PC-3 (cell line): ENCODE results near the gene TENM4. TPM values are rescaled to one million over a fixed set of nuclear protein-coding genes. Genes with fewer than 3 reads are reported as not detected.

Experiments
- ATAC-seq: fragments of 200-7000 bp; cut with Tn5 transposase; 2 replicates; pipeline ENCODE4 v1.9.1; 2020; ENCODE audit warnings: mild to moderate bottlenecking, moderate library complexity
- BruUV-seq: library from RNA; stranded (reverse); fragments of 400-500 nt; replicated peaks from 2 replicates; lab custom pipeline; 2021; lab: Mats Ljungman, UMichigan
- CTCF ChIA-PET: fragments of 300-600 bp; sonication (Branson Sonifier 250); formaldehyde crosslinking; loops from one replicate; lab custom pipeline; 2022; ENCODE audit warnings: antibody characterized with exemption; lab: Charles Lee
- POLR2A ChIA-PET: fragments of 300-600 bp; sonication (Branson Sonifier 250); formaldehyde crosslinking; loops from one replicate; lab custom pipeline; 2022; ENCODE audit warnings: antibody characterized with exemption; ENCODE audit not compliant: unreplicated experiment; lab: Charles Lee
- DNase-seq: peaks from one replicate; pipeline ENCODE4 v3.0.0-alpha.2; 2015
- H2AFZ ChIP-seq: fragments of 300-600 bp; sonication (generic); 2 replicates; pipeline ENCODE4 v1.6.0; 2016; ENCODE audit warnings: antibody characterized with exemption, low read length
- H3F3A ChIP-seq: fragments of 300-600 bp; sonication (generic); one replicate; pipeline ENCODE4 v1.6.0; 2017; ENCODE audit warnings: antibody characterized with exemption, low read length, control low read depth, mild to moderate bottlenecking; ENCODE audit not compliant: unreplicated experiment
- H3K27ac ChIP-seq: fragments of 300-600 bp; sonication (generic); 2 replicates; pipeline ENCODE4 v1.5.1; 2016; ENCODE audit warnings: mild to moderate bottlenecking, low read length
- H3K27me3 ChIP-seq: fragments of 300-600 bp; sonication (generic); 2 replicates; pipeline ENCODE4 v1.6.1; 2016; ENCODE audit warnings: low read length, mixed read lengths
- H3K36me3 ChIP-seq: fragments of 300-600 bp; sonication (generic); 2 replicates; pipeline ENCODE4 v1.6.1; 2016; ENCODE audit warnings: low read depth, mixed run types, low read length, mixed read lengths
- H3K4me1 ChIP-seq: fragments of 300-600 bp; sonication (generic); 2 replicates; pipeline ENCODE4 v1.5.1; 2016; ENCODE audit warnings: low read length; ENCODE audit not compliant: insufficient read depth
- H3K4me2 ChIP-seq: fragments of 300-600 bp; sonication (generic); 2 replicates; pipeline ENCODE4 v1.6.0; 2016; ENCODE audit warnings: low read length
- H3K4me3 ChIP-seq: fragments of 300-600 bp; sonication (generic); 2 replicates; pipeline ENCODE4 v1.5.1; 2016; ENCODE audit warnings: mild to moderate bottlenecking, low read length, mixed read lengths
- H3K79me2 ChIP-seq: fragments of 300-600 bp; sonication (generic); 2 replicates; pipeline ENCODE4 v1.6.1; 2017; ENCODE audit warnings: low read length, mixed read lengths
- H3K9ac ChIP-seq: fragments of 300-600 bp; sonication (generic); 2 replicates; pipeline ENCODE4 v1.6.0; 2016; ENCODE audit warnings: mild to moderate bottlenecking, low read length
- H3K9me2 ChIP-seq: fragments of 300-600 bp; sonication (generic); replicated peaks from 2 replicates; pipeline ENCODE4 v1.6.1; 2016; ENCODE audit warnings: mixed run types, low read length, mixed read lengths
- H3K9me3 ChIP-seq: fragments of 300-600 bp; sonication (generic); 2 replicates; pipeline ENCODE4 v1.6.1; 2016; ENCODE audit warnings: low read length, mixed read lengths
- H4K20me1 ChIP-seq: fragments of 300-600 bp; sonication (generic); 2 replicates; pipeline ENCODE4 v1.6.1; 2016; ENCODE audit warnings: low read length, mixed read lengths
- EZH2 ChIP-seq: fragments of 300-600 bp; sonication (generic); IDR thresholded peaks from one replicate; pipeline ENCODE4 v1.6.1; 2017; ENCODE audit warnings: antibody characterized with exemption, mild to moderate bottlenecking, low read length; ENCODE audit not compliant: unreplicated experiment
- EZH2phosphoT487 ChIP-seq: fragments of 300-600 bp; sonication (generic); IDR thresholded peaks from 2 replicates; pipeline ENCODE4 v1.6.1; 2018; ENCODE audit warnings: mild to moderate bottlenecking, antibody characterized with exemption, low read length, borderline replicate concordance
- intact Hi-C: fragments of 100-400 bp; cut with micrococcal nuclease; formaldehyde crosslinking; loops from 2 replicates; pipeline ENCODE4 v1.9.0; 2023
- total RNA-seq: library from RNA; depleted of rRNA; stranded (reverse); fragments of >200 nt; gene quantifications from 2 replicates; pipeline ENCODE4 v1.2.3, GENCODE V29; 2014
- TF ChIP-seq, protein P1 (sequence below): fragments of 300-600 bp; sonication (generic); conservative IDR thresholded peaks from 2 replicates; pipeline ENCODE4 v1.5.1; 2017; ENCODE audit warnings: antibody characterized with exemption, low read depth, mild to moderate bottlenecking, low read length

Gene TENM4
- total RNA-seq, 1 experiment from 2014 or later: 19.7 TPM

GRCh38 chr11:78996007-78996406, 444.8 kb downstream of the TENM4 start:
- POLR2A ChIA-PET: no interaction called here

GRCh38 chr11:78995171-78995570, 445.7 kb downstream of the TENM4 start:
- H3K4me1 ChIP-seq: no peaks in the 10 kb centered on the region
- no peak for DNase-seq
- no peak overlapping the region for H3K4me2 ChIP-seq
- CTCF ChIA-PET: no interaction called here
- TF ChIP-seq, protein P1, sequence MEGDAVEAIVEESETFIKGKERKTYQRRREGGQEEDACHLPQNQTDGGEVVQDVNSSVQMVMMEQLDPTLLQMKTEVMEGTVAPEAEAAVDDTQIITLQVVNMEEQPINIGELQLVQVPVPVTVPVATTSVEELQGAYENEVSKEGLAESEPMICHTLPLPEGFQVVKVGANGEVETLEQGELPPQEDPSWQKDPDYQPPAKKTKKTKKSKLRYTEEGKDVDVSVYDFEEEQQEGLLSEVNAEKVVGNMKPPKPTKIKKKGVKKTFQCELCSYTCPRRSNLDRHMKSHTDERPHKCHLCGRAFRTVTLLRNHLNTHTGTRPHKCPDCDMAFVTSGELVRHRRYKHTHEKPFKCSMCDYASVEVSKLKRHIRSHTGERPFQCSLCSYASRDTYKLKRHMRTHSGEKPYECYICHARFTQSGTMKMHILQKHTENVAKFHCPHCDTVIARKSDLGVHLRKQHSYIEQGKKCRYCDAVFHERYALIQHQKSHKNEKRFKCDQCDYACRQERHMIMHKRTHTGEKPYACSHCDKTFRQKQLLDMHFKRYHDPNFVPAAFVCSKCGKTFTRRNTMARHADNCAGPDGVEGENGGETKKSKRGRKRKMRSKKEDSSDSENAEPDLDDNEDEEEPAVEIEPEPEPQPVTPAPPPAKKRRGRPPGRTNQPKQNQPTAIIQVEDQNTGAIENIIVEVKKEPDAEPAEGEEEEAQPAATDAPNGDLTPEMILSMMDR: no peak
- TF ChIP-seq EZH2: no peak
- H2AFZ ChIP-seq: no peak overlapping the region
- POLR2A ChIA-PET: no interaction called here
- H3K27ac ChIP-seq: no peak overlapping the region
- no peak overlapping the region for H3K4me3 ChIP-seq
- H3K36me3 ChIP-seq: no peaks in the 10 kb centered on the region
- peaks cover 4% of the 10 kb centered on the region; the same call in 1 of the 2 replicates for H3K9me3 ChIP-seq
- ATAC-seq: no peak
- no peaks in the 10 kb centered on the region for H3K79me2 ChIP-seq
- H4K20me1 ChIP-seq: no peaks in the 10 kb centered on the region
- no TSS peak for BruUV-seq
- no peaks in the 10 kb centered on the region for H3F3A ChIP-seq
- no peaks in the 10 kb centered on the region for H3K27me3 ChIP-seq
- no peak overlapping the region for H3K9ac ChIP-seq
- intact Hi-C loops: no loop called here
- no peaks in the 10 kb centered on the region for H3K9me2 ChIP-seq

More at GRCh38 chr11:78996007-78996406, 444.8 kb downstream of the TENM4 start:
- peaks cover 4% of the 10 kb centered on the region; the same call in 1 of the 2 replicates for H3K9me3 ChIP-seq
- no peak overlapping the region for H2AFZ ChIP-seq
- no peak overlapping the region for H3K27ac ChIP-seq
- H3K9me2 ChIP-seq: no peaks in the 10 kb centered on the region
- H3F3A ChIP-seq: no peaks in the 10 kb centered on the region
- intact Hi-C loops: no loop called here
- CTCF ChIA-PET: no interaction called here
- no peak for TF ChIP-seq EZH2
- TF ChIP-seq, protein P1: no peak
- TF ChIP-seq EZH2phosphoT487: no peak
- H3K4me3 ChIP-seq: no peak overlapping the region
- no peaks in the 10 kb centered on the region for H3K79me2 ChIP-seq
- no peaks in the 10 kb centered on the region for H4K20me1 ChIP-seq
- no TSS peak for BruUV-seq
- no peaks in the 10 kb centered on the region for H3K27me3 ChIP-seq
- H3K4me1 ChIP-seq: no peaks in the 10 kb centered on the region
- ATAC-seq (no peak), DNase-seq (no peak)
- no peak overlapping the region for H3K9ac ChIP-seq
- no peaks in the 10 kb centered on the region for H3K36me3 ChIP-seq
- no peak overlapping the region for H3K4me2 ChIP-seq

GRCh38 chr11:78993802-78994430, 446.9 kb downstream of the TENM4 start:
- TF ChIP-seq EZH2phosphoT487: no peak
- no peak for TF ChIP-seq EZH2
- TF ChIP-seq, protein P1: no peak
- CTCF ChIA-PET: no interaction called here
- H3K9me2 ChIP-seq: no peaks in the 10 kb centered on the region
- H3F3A ChIP-seq: no peaks in the 10 kb centered on the region
- no peak overlapping the region for H2AFZ ChIP-seq
- POLR2A ChIA-PET: no interaction called here
- intact Hi-C loops: no loop called here
- no peak overlapping the region for H3K4me3 ChIP-seq
- H3K36me3 ChIP-seq: no peaks in the 10 kb centered on the region
- H3K4me1 ChIP-seq: no peaks in the 10 kb centered on the region
- no peak overlapping the region for H3K4me2 ChIP-seq
- no peak for ATAC-seq
- H3K9ac ChIP-seq: no peak overlapping the region
- no peak overlapping the region for H3K27ac ChIP-seq
- H3K9me3 ChIP-seq: no peaks in the 10 kb centered on the region
- H4K20me1 ChIP-seq: no peaks in the 10 kb centered on the region
- no peak for DNase-seq
- BruUV-seq: no TSS peak
- H3K27me3 ChIP-seq: no peaks in the 10 kb centered on the region
- no peaks in the 10 kb centered on the region for H3K79me2 ChIP-seq
